Prostate gland (tissue), 2 donors: Measurements from ENCODE around the gene CENPB. TPM values are rescaled to one million over a fixed set of nuclear protein-coding genes. Genes with fewer than 3 reads are reported as not detected.

Source experiments
- DNase-seq: peaks from one replicate; pipeline ENCODE4 v3.0.0-alpha.2; 2019; ENCODE audit warnings: low spot score
- H3K27ac ChIP-seq, 2 donors: fragments of 200-600 bp; sonication (generic); 2 replicates each; pipeline ENCODE4 v1.5.1; 2017 to 2019
- H3K27me3 ChIP-seq: fragments of 200-600 bp; sonication (generic); replicated peaks from 2 replicates; pipeline ENCODE4 v1.5.1; 2019; ENCODE audit not compliant: insufficient read depth
- H3K36me3 ChIP-seq, 2 donors: fragments of 200-600 bp; sonication (generic); 1 replicate in 1 of 2; 2 replicates in 1 of 2; pipeline versions ENCODE4 v1.5.1 to v1.8.1; 2017 to 2019
- H3K4me1 ChIP-seq: fragments of 200-600 bp; sonication (generic); replicated peaks from 2 replicates; pipeline ENCODE4 v1.5.1; 2019
- H3K4me3 ChIP-seq, 2 donors: fragments of 200-600 bp; sonication (generic); 2 replicates each; pipeline ENCODE4 v1.5.1; 2017 to 2019
- H3K9me3 ChIP-seq: fragments of 200-600 bp; sonication (generic); 2 replicates; pipeline ENCODE4 v1.5.1; 2017
- POLR2A ChIP-seq: fragments of 450-650 bp; IDR thresholded peaks from one replicate; pipeline ENCODE4 v1.6.1; 2016; ENCODE audit warnings: antibody characterized with exemption, mild to moderate bottlenecking
- POLR2AphosphoS5 ChIP-seq: sonication (generic); formaldehyde crosslinking; IDR thresholded peaks from one replicate; pipeline ENCODE4 v1.6.1; 2017; ENCODE audit warnings: antibody characterized with exemption
- WGBS: methylation state at CpG from one replicate; pipeline ENCODE4 v1.1.5; 2018; 5-methylcytosine and 5-hydroxymethylcytosine counted together
- intact Hi-C: fragments of 100-400 bp; cut with DNase I; formaldehyde crosslinking; loops from one replicate; pipeline ENCODE4 v1.14.2; 2022
- total RNA-seq, 2 donors: library from RNA; depleted of rRNA; stranded (reverse); fragments of >200 nt; gene quantifications; one replicate each; pipeline ENCODE4 v1.1.0, GENCODE V29; 2016
- TF ChIP-seq, protein P1 (sequence below), 4 experiments: fragments of 200-600 bp in 2 of 4; fragments of 450-650 bp in 2 of 4; sonication (generic) in 2 of 4; IDR thresholded peaks; 1 replicate in 3 of 4; 2 replicates in 1 of 4; pipeline ENCODE4 v1.5.1; 2016 to 2019; ENCODE audit warnings: antibody characterized with exemption in 4 of 4, mild to moderate bottlenecking in 2 of 4, moderate library complexity in 2 of 4

Gene CENPB
- total RNA-seq, 2 donors from 2014 or later: 76.6 to 86.9 TPM

DNA sequence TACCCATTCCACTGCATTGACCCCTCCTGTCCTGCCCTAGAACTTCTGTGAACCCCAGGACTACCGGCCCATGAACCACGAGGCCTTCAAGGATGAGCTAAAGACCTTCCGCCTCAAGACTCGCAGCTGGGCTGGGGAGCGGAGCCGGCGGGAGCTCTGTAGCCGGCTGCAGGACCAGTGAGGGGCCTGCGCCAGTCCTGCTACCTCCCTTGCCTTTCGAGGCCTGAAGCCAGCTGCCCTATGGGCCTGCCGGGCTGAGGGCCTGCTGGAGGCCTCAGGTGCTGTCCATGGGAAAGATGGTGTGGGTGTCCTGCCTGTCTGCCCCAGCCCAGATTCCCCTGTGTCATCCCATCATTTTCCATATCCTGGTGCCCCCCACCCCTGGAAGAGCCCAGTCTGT, 18.2 kb upstream of the CENPB start:
- no peak for TF ChIP-seq POLR2A
- TF ChIP-seq, protein P1, sequence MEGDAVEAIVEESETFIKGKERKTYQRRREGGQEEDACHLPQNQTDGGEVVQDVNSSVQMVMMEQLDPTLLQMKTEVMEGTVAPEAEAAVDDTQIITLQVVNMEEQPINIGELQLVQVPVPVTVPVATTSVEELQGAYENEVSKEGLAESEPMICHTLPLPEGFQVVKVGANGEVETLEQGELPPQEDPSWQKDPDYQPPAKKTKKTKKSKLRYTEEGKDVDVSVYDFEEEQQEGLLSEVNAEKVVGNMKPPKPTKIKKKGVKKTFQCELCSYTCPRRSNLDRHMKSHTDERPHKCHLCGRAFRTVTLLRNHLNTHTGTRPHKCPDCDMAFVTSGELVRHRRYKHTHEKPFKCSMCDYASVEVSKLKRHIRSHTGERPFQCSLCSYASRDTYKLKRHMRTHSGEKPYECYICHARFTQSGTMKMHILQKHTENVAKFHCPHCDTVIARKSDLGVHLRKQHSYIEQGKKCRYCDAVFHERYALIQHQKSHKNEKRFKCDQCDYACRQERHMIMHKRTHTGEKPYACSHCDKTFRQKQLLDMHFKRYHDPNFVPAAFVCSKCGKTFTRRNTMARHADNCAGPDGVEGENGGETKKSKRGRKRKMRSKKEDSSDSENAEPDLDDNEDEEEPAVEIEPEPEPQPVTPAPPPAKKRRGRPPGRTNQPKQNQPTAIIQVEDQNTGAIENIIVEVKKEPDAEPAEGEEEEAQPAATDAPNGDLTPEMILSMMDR (IDR thresholded peaks at IDR 0.05): no peak
- TF ChIP-seq POLR2AphosphoS5: no peak
- no peaks in the 10 kb centered on the region for H3K27me3 ChIP-seq
- 91% methylated on average over 11 of the region's 11 CpGs for WGBS
- H3K27ac ChIP-seq: no peak overlapping the region
- DNase-seq: no peak
- no peak overlapping the region for H3K4me3 ChIP-seq
- H3K9me3 ChIP-seq: no peaks in the 10 kb centered on the region
- peaks cover 5% of the 10 kb centered on the region for H3K4me1 ChIP-seq
- intact Hi-C loops: no loop called here
- H3K36me3 ChIP-seq: no peaks in the 10 kb centered on the region

DNA sequence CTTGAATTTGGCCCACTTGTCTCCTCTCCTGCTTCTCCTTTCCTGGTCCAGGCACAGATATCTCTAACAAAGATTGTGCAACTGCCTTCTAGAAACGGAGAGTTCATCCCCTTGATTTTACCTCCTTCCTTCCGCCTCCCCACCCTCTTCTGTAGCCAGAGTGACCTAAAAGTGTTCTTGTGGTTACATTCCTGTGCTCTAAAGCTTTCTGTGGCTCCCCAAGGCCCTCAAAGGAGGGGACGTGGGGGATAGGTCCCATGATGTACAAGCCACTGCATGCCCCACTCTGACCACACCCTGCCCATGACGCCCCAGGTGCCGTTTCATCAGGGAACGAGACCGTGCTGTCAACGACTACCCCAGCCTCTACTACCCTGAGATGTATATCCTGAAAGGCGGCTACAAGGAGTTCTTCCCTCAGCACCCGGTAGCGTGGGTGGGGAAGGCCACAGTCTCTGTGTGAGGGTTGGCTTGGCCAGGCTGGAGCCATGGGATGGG, 17.8 kb upstream of the CENPB start:
- no peak overlapping the region for H3K27ac ChIP-seq
- TF ChIP-seq, protein P1 (IDR thresholded peaks at IDR 0.05): no peak
- no peak for TF ChIP-seq POLR2AphosphoS5
- H3K4me1 ChIP-seq: peaks cover 5% of the 10 kb centered on the region
- intact Hi-C loops: no loop called here
- no peak for DNase-seq
- H3K27me3 ChIP-seq: no peaks in the 10 kb centered on the region
- no peak overlapping the region for H3K4me3 ChIP-seq
- no peaks in the 10 kb centered on the region for H3K9me3 ChIP-seq
- 76% methylated on average over 11 of the region's 11 CpGs for WGBS
- H3K36me3 ChIP-seq: no peaks in the 10 kb centered on the region

DNA sequence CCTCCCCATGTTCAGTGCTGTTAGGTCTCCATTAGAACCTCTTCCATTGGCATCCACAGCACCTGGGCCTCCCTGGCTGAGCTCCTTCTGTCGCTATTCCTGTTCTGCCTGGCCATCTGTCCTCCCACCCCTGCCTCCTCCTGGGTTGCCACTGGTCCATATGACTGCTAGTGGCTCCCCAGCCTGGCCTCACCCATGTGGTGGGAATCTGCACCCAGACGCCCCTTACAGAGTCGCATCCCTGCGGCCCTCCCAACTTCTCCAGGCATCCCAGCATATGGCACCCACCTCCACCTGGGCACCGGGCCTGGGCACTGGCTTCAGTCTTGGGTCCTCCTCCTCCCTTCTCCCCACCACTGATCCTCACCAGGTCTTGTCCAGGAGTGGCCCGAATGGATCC, 17.3 kb upstream of the CENPB start:
- intact Hi-C loops: no loop called here
- no peak overlapping the region for H3K4me3 ChIP-seq
- H3K9me3 ChIP-seq: no peaks in the 10 kb centered on the region
- H3K36me3 ChIP-seq: no peaks in the 10 kb centered on the region
- H3K27me3 ChIP-seq: no peaks in the 10 kb centered on the region
- 87% methylated on average over 6 of the region's 6 CpGs for WGBS
- peaks cover 5% of the 10 kb centered on the region for H3K4me1 ChIP-seq
- H3K27ac ChIP-seq: no peak overlapping the region
- TF ChIP-seq POLR2A (no peak), POLR2AphosphoS5 (no peak)
- TF ChIP-seq, protein P1 (IDR thresholded peaks at IDR 0.05): no peak
- DNase-seq: no peak

DNA sequence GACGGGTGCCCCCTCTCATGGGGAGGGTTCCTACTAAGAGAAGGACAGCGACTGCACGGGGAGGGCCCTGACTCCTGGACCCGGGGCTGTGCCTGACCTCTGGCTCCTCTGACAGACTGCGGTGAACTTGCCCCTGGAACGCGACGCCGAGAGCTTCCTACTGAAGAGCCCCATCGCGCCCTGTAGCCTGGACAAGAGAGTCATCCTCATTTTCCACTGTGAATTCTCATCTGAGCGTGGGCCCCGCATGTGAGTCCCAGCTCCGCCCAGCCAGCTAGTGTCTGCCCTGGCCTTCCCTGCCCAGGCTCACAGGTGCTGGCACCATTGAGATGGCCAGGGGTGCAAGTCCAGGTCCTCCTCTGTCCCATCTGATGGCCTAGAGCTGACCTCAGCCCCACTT, 16.7 kb upstream of the CENPB start:
- intact Hi-C loops: no loop called here
- WGBS: 97% methylated on average over 14 of the region's 14 CpGs

More for the DNA sequence above, 16.7 kb upstream of the CENPB start:
- Histone ChIP-seq H3K4me3 (no peak overlapping the region), H3K27me3 (no peaks in the 10 kb centered on the region), H3K27ac (no peak overlapping the region), H3K4me1 (peaks cover 5% of the 10 kb centered on the region), H3K36me3 (no peaks in the 10 kb centered on the region), H3K9me3 (no peaks in the 10 kb centered on the region)
- DNase-seq: no peak
- TF ChIP-seq, protein P1 (IDR thresholded peaks at IDR 0.05): no peak
- TF ChIP-seq POLR2AphosphoS5: no peak
- no peak for TF ChIP-seq POLR2A
